ENCODE measurements around the gene KLHL14.
"Not testable (repeated sequence)": the region's sequence is repeated elsewhere in the genome, so short reads cannot be mapped to it uniquely, and the experiment has no call there.

Gene KLHL14

GRCh38 chr18:32717126-32717525 is 55.7 kb downstream of the KLHL14 start:
- DNase-seq (ENCODE audit: low spot score): no peak

DNA sequence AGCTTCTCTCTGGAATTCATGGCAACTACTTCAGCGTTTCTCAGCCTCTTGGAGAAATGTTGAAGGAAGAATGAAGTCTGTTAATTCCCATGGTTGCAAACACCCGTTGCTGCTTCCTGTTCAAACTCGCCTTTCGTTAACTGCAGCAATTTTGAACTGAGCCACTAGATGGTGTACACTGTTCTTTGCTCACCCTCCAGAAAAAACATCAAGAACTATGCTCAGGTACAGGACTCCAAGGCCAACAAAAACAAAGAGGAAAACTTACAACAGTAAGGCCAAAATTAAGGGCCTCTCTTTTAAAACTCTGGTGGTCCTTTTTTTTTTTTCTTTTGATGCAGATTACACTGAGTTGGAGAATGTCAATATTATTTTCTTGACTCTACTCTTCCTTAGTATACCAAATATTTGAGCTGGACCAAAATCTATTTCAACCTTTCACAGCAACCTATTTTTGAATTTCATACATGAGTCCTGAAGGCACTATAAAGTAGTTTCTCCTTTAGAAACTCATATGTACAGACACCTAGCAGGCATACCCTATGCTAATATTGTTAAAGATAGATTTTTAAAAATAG is 58.2 kb downstream of the KLHL14 start:
- peak; percentile 88 for DNase-seq (ENCODE audit: low spot score)

DNA sequence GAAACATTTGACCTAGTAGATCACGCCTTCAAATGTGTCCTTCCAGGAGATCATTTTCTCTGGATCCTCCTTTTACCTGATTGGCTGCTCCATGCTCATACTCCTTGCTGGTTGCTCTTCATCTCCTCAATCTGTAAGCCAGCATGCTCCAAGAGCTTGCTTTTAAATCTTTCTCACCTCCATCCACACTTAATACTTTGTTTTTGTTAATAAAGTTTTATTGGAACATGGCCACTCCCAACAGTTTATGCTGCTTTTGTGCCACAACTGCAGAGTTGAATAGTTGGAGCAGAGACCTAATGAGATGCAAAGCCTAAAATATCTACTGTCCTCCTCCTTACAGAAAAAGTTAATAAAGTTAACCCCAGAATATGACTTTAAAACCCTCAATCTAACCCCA is 60.0 kb downstream of the KLHL14 start:
- DNase-seq (ENCODE audit: low spot score): no peak

GRCh38 chr18:32711862-32712261 is 61.0 kb downstream of the KLHL14 start:
- DNase-seq (ENCODE audit: low spot score): no peak

- DNase-seq (ENCODE audit: low spot score): no peak
Measured at GRCh38 chr18:32707586-32707985, 65.2 kb downstream of the KLHL14 start.

GRCh38 chr18:32707147-32707546 is 65.7 kb downstream of the KLHL14 start:
- no peak for DNase-seq (ENCODE audit: low spot score)

DNA sequence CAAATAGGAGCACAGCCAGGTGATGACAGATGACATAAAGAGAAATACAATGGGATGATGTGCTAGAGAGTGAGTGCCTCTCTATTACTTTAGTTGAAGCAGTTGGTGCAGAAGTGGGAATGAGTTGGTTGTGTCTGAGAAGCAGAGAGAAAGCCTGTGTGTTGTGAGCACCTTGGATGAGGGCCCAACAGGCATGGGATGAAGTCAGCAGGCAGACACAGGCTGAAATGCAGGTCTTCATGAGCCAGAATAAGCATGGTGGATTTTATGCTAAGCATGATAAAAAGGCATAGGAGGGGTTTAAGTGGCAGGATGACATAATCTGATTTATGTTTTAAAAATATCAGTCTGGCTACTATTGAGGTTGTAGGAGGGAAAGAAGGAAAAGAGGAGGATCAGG is 71.5 kb downstream of the KLHL14 start:
- no peak for DNase-seq (ENCODE audit: low spot score)

- DNase-seq (ENCODE audit: low spot score): no peak
Measured at GRCh38 chr18:32698153-32698552, 74.7 kb downstream of the KLHL14 start.

- DNase-seq (ENCODE audit: low spot score): no peak
Measured at GRCh38 chr18:32696376-32696775, 76.4 kb downstream of the KLHL14 start.

GRCh38 chr18:32695534-32695933 is 77.3 kb downstream of the KLHL14 start:
- no peak for DNase-seq (ENCODE audit: low spot score)

GRCh38 chr18:32688821-32689220 is 84.0 kb downstream of the KLHL14 start:
- DNase-seq (ENCODE audit: low spot score): no peak

GRCh38 chr18:32684940-32685339 is 87.9 kb downstream of the KLHL14 start:
- no peak for DNase-seq (ENCODE audit: low spot score)

DNA sequence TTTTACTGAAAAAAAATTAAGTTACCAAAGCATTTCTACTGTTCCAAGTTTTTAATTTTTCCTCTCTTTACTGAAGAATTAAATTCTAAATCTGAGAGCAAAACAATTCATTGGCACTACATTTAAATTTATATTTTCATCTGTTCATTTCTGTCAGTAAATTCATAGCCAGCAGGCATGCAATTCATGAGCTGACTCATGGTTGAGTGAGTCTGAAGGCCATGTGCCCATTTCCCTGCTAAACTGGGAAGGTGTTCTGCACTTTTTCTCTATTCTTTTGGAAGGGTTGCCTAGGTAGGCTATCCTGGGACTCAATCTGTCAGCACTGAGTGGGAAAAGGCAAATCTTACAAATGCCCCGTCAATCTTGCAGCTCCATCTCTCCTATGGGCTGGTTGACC is 88.7 kb downstream of the KLHL14 start:
- no peak for DNase-seq (ENCODE audit: low spot score)

- no peak for DNase-seq (ENCODE audit: low spot score)
Measured at GRCh38 chr18:32683044-32683443, 89.8 kb downstream of the KLHL14 start.

GRCh38 chr18:32677578-32677977 is 95.2 kb downstream of the KLHL14 start:
- no peak for DNase-seq (ENCODE audit: low spot score)

DNA sequence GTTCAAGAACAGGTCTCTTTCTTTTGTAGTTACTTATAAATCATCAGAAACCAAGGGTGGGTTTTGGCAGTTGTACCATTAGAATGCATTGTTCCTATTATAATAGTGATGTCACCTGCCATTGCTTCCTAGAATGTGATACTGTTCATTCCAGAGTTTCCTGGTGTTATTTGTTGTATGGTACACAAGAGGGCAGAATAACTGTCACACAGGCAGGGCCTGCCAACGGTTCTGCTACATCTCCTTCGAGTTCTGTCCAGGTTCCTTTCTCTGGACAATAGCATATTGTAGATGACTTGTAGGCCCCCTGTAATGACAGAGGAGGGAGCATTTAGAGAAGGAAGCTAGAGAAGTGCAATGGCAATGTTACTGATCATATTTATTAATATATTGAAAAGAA is 98.3 kb downstream of the KLHL14 start:
- DNase-seq (ENCODE audit: low spot score): peak; percentile 15

GRCh38 chr18:32672398-32672797 is 100.4 kb downstream of the KLHL14 start:
- no peak for DNase-seq (ENCODE audit: low spot score)

DNA sequence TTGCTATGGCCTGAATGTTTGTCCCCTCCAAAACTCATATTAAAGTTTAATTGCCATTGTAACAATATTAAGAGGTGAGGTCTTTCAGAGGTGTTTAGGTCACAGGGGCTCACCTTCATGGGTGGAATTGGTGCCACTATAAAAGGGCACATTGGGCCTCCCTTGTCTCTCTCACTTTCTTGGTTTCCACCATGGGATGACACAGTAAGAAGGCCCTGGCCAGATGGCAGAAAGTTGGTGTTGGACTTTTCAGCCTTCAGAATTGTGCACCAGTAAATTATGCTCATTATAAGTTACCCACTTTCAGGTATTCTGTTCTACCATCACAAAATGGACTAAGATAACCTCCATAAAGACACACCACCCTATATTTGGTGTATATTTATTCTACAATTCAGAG is 102.1 kb downstream of the KLHL14 start:
- DNase-seq (ENCODE audit: low spot score): no peak

- peak; percentile 34 for DNase-seq (ENCODE audit: low spot score)
Measured at GRCh38 chr18:32669549-32670165, 103.2 kb downstream of the KLHL14 start.

GRCh38 chr18:32668956-32669355 is 103.9 kb downstream of the KLHL14 start:
- DNase-seq (ENCODE audit: low spot score): no peak

DNA sequence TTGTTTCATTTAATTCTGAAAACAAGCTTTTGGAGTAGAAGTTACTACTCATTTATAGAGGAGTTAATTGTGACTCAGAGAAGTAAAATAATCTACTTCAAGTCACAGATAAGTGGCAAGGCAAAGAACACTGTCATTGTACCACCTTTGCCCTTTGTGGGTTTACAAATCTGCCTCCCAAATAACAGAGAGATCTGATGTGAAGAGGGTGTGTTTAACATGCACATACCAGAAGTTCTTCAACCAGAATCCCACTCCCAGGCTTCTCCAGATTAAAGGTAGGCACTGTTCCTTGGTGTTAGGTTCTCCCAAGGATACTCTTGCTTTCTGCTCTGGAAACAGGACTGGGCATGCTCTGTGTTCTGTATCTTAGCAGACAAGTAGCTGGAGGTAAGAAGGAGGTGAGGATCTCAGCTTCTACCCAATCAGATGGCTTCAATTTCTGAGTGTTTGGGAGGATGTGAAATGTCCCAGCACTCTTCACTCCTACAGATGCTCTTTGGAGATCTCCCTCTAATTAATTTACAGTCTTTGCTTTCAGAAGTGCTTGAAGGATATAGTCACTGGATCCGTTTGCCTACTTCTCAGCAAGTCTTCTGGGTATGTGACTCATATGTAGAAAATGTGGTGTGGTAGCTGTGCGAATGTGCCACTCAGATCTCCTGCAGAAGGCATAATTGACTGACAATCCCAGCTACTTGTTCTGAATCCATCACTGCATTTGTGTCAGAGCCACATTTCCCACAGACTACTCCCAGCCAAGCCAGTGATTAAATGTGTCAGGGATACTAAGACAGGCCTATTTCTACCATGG is 111.1 kb downstream of the KLHL14 start:
- DNase-seq (ENCODE audit: low spot score): no peak

DNA sequence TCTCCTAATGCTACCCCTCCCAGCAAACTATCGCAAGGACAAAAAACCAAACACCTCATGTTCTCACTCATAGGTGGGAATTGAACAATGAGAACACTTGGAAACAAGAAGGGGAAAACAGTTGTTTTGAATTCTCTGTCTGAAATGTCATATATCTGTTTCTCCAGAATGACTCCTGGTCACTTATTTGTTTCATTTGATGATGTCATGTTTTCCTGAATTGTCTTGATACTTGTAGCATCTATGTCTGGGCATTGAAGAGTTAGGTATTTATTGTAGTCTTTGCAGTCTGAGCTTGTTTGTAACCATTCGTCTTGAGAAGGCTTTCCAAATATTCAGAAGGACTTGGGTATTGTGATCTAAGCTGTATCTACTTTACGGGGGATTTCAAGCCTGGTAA is 118.3 kb downstream of the KLHL14 start:
- not testable (repeated sequence) for DNase-seq (ENCODE audit: low spot score)

DNA sequence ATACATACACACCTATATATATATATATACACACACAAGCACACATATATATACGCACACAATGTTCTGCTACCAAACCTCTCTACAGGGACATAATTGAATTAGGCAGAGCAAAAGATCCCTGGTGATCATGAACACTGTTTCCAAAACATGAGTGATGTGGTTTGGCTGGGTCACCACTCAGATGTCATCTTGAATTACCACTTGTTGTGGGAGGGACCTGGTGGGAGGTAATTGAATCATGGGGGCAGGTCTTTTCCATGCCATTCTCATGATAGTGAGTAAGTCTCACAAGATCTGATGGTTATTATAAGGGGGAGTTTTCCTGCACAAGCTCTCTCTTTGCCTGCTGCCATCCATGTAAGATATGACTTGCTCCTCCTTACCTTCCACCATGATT is 135.2 kb downstream of the KLHL14 start:
- DNase-seq (ENCODE audit: low spot score): not testable (repeated sequence)

Measured in NAMALWA (cell line).